Progenitor cell of endocrine pancreas (in vitro differentiated cells): ENCODE data around the gene CDH11. TPM values are rescaled to one million over a fixed set of nuclear protein-coding genes. Genes with fewer than 3 reads are reported as not detected.
A peak's percentile ranks its signal among the peaks of the same experiment; 100 is the strongest.

Experiments used
- DNase-seq: peaks from one replicate; pipeline ENCODE4 v3.0.0; 2021; ENCODE audit warnings: low spot score; ENCODE audit not compliant: unreplicated experiment
- H3K27ac Mint-ChIP-seq: 2 replicates; pipeline ENCODE4 v1.8.0; 2021; ENCODE audit warnings: mild to moderate bottlenecking, moderate library complexity, mixed read lengths
- H3K27me3 Mint-ChIP-seq: 2 replicates; pipeline ENCODE4 v1.8.0; 2021; ENCODE audit warnings: mixed read lengths
- H3K36me3 Mint-ChIP-seq: 2 replicates; pipeline ENCODE4 v1.8.0; 2022; ENCODE audit warnings: mixed read lengths; ENCODE audit not compliant: insufficient read depth
- H3K4me1 Mint-ChIP-seq: 2 replicates; pipeline ENCODE4 v1.8.0; 2021; ENCODE audit warnings: low read depth, mixed read lengths
- H3K4me3 Mint-ChIP-seq: 2 replicates; pipeline ENCODE4 v1.8.0; 2021; ENCODE audit warnings: low read depth, mild to moderate bottlenecking, moderate library complexity, mixed read lengths
- H3K9me3 Mint-ChIP-seq: 2 replicates; pipeline ENCODE4 v1.8.0; 2021; ENCODE audit warnings: low read depth, mixed read lengths
- total RNA-seq: library from RNA; stranded (reverse); gene quantifications from 2 replicates; pipeline ENCODE4 v1.2.1, GENCODE V29; 2021
- TF ChIP-seq, protein P1 (sequence below): fragments of 200-600 bp; sonication (generic); IDR thresholded peaks from one replicate; pipeline ENCODE4 v1.5.0; 2021; ENCODE audit warnings: antibody characterized with exemption, mild to moderate bottlenecking; ENCODE audit not compliant: unreplicated experiment

Gene CDH11
- total RNA-seq, 1 donor from 2014 or later, result 6.0 TPM

DNA sequence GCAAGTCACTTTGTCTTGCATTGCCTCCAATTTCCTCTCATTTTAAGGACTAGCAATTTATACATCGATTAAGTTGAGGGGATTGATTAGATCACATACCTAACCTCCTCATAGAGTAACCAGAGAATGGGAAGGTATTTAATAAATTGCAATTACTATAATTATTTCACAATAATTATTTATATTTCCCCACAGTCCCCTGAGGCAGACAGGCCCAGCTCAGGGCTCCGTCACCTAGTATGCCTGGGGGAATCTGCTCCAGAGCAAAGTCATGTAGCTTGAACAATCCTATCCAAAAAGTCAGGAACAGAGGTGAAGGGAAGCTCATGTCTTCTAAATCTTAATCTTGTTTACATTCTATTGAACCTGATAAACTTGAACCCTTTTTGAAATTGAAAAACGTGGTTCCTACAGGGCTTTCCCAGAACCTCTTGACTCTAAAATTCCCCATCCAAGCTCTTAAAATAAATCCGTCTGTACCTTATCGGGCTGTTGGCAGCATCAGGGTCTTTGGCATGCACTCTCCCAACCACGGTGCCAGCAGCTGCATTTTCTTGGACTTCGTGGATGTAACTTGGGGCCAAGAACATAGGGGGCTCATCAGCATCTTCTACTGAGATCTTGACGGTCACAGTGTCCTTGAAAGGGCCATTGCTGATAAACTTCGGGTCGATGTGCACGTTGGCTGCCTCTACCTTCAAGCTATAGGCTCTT lies 140.1 kb downstream of the CDH11 start:
- Mint-ChIP-seq H3K27ac (no peak overlapping the region), H3K36me3 (no peaks in the 10 kb centered on the region), H3K27me3 (no peaks in the 10 kb centered on the region), H3K9me3 (no peaks in the 10 kb centered on the region), H3K4me1 (peaks cover 4% of the 10 kb centered on the region), H3K4me3 (no peak overlapping the region)
- TF ChIP-seq, protein P1, sequence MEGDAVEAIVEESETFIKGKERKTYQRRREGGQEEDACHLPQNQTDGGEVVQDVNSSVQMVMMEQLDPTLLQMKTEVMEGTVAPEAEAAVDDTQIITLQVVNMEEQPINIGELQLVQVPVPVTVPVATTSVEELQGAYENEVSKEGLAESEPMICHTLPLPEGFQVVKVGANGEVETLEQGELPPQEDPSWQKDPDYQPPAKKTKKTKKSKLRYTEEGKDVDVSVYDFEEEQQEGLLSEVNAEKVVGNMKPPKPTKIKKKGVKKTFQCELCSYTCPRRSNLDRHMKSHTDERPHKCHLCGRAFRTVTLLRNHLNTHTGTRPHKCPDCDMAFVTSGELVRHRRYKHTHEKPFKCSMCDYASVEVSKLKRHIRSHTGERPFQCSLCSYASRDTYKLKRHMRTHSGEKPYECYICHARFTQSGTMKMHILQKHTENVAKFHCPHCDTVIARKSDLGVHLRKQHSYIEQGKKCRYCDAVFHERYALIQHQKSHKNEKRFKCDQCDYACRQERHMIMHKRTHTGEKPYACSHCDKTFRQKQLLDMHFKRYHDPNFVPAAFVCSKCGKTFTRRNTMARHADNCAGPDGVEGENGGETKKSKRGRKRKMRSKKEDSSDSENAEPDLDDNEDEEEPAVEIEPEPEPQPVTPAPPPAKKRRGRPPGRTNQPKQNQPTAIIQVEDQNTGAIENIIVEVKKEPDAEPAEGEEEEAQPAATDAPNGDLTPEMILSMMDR, result no peak
- DNase-seq, result no peak

DNA sequence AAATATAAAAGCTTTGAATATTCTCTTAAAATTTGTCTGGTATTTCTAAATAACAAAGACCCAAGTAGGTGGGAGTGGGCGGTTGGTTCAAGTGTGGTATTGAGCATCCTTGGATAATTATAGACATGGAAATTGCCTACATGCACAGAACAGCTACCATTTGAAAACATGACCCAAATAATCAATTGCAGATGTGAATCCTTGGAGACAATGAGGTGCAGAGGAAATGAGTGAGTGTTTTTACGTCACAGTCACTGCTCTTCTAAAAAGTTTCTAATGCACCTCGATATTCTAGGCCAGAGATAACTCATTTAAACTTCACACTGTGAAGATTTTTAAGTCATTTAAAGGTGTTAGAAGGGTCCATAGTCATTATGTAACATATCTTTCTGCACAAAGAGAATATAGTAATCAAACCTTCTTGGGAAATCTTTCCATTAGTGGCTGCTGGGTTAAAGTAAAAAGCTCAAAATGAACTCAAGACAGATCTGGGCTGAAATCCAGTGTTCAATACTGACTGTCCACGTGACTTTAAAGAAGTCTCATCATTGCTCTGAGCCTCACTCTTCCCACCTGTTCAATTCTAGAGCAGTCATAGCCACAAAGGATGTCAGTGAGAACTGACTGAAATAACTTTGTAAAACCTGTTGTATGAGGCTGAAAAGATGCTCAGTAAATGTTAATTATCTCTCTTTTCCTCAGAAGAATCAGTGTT lies 144.5 kb downstream of the CDH11 start:
- Mint-ChIP-seq H3K4me1 (peaks cover 4% of the 10 kb centered on the region), H3K9me3 (no peaks in the 10 kb centered on the region), H3K27me3 (no peaks in the 10 kb centered on the region), H3K4me3 (no peak overlapping the region), H3K36me3 (no peaks in the 10 kb centered on the region), H3K27ac (no peak overlapping the region)
- DNase-seq, result no peak
- TF ChIP-seq, protein P1, result no peak

DNA sequence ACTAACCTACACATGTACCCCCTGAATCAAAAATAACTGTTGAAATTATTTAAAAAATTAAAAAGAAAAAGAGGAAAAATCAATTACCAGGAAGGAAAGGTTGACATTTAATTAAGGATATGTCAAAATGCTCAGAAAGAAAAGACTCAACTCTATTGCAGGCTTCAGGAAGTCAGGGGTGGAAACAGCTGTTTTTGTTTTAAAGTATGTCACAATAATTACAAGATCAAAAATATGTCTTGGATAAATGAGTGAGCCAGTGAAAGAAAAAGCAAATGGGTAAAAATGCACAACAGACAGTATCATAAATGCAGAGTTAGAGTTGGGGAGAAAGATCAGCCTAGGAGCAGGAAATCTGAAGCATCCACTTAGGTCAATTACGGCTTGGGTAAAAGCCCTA lies 146.0 kb downstream of the CDH11 start:
- H3K9me3 Mint-ChIP-seq, result no peaks in the 10 kb centered on the region
- peak overlapping the region; percentile 17 for H3K27ac Mint-ChIP-seq
- DNase-seq, result no peak
- H3K36me3 Mint-ChIP-seq, result no peaks in the 10 kb centered on the region
- peaks cover 4% of the 10 kb centered on the region for H3K4me1 Mint-ChIP-seq
- no peak overlapping the region for H3K4me3 Mint-ChIP-seq
- TF ChIP-seq, protein P1, result no peak
- H3K27me3 Mint-ChIP-seq, result no peaks in the 10 kb centered on the region

DNA sequence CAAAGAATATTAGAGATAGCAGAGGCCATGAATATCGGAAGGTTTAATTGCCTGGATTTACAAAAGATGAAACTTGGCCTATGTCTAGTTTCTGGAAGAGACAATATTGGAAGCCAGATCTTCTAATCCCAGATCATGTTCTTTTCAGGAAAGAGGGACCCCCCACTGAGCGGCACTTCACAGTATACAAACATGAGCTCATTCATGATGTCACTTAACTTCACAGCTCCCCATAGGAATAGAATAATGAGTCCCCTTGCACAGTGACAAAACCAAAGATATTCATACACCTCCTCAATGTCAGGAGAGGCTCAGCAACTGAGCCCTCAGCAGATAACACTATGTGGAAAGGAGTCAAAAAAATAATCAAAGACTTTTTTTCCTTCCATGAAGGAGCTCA lies 147.5 kb downstream of the CDH11 start:
- no peaks in the 10 kb centered on the region for H3K4me1 Mint-ChIP-seq
- H3K9me3 Mint-ChIP-seq, result no peaks in the 10 kb centered on the region
- no peak overlapping the region for H3K27ac Mint-ChIP-seq
- TF ChIP-seq, protein P1, result no peak
- H3K4me3 Mint-ChIP-seq, result no peak overlapping the region
- no peak for DNase-seq
- H3K36me3 Mint-ChIP-seq, result no peaks in the 10 kb centered on the region
- no peaks in the 10 kb centered on the region for H3K27me3 Mint-ChIP-seq

DNA sequence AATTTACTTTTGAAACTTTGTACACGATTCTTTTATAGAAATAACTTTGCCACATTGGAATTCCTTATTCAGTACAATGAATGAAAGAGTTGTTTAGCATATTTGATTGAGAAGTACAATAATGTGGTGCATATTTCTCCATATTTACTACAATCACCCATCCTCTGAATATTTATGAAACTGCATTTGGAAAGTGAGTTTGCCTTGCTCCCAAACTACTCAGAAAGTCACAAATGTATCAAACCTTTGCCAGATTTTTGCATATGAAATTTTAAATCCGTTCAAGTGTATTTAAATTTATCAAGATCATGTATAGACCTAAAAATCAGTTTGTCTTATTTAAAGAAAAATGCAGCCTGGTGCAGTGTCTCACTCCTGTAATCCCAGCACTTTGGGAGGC lies 148.7 kb downstream of the CDH11 start:
- Mint-ChIP-seq H3K27ac (no peak overlapping the region), H3K27me3 (no peaks in the 10 kb centered on the region), H3K36me3 (no peaks in the 10 kb centered on the region), H3K4me1 (no peaks in the 10 kb centered on the region), H3K9me3 (no peaks in the 10 kb centered on the region), H3K4me3 (no peak overlapping the region)
- TF ChIP-seq, protein P1, result no peak
- DNase-seq, result no peak
